ENCODE measurements around the gene SHTN1. TPM values are rescaled to one million over a fixed set of nuclear protein-coding genes. Genes with fewer than 3 reads are reported as not detected.

Gene SHTN1
- total and polyA plus RNA-seq, 2 donors from 2014 or later: 14.0 to 44.2 TPM

GRCh38 chr10:116926426-116926825 is 78.6 kb downstream of the SHTN1 start:
- H3K9me3 ChIP-seq (ENCODE audit: control insufficient read depth in 2 of 3, insufficient read depth in 1 of 3, low read length in 3 of 3): no peaks in the 10 kb centered on the region
- no peaks in the 10 kb centered on the region for H3K27me3 ChIP-seq (ENCODE audit: control insufficient read depth, insufficient read depth, low read length)
- FAIRE-seq (no peak), DNase-seq (no peak)
- H3K36me3 ChIP-seq (ENCODE audit: control insufficient read depth in 2 of 3, insufficient read depth in 3 of 3, low read length in 3 of 3): peaks cover 0 to 6% (median 0%) of the 10 kb centered on the region in 3 donors
- H3K4me3 ChIP-seq (ENCODE audit: low read length in 3 of 3): no peak overlapping the region
- H3K4me1 ChIP-seq (ENCODE audit: control insufficient read depth in 2 of 3, insufficient read depth in 2 of 3, low read depth in 1 of 3, low read length in 3 of 3): no peaks in the 10 kb centered on the region
- no peak overlapping the region for H3K27ac ChIP-seq (ENCODE audit: low read depth in 2 of 2, low read length in 2 of 2)
- TF ChIP-seq CTCF (IDR thresholded peaks at IDR 0.05; ENCODE audit: borderline replicate concordance, extremely low read depth, insufficient read depth): no peak
- intact Hi-C loops (cut with DNase I): no loop called here
- no peak overlapping the region for H3K9ac ChIP-seq (ENCODE audit: low read length in 3 of 3)

- Histone ChIP-seq H3K27ac (ENCODE audit: low read depth in 2 of 2, low read length in 2 of 2) (no peak overlapping the region), H3K36me3 (ENCODE audit: control insufficient read depth in 2 of 3, insufficient read depth in 3 of 3, low read length in 3 of 3) (peaks cover 0 to 6% (median 0%) of the 10 kb centered on the region in 3 donors), H3K4me1 (ENCODE audit: control insufficient read depth in 2 of 3, insufficient read depth in 2 of 3, low read depth in 1 of 3, low read length in 3 of 3) (no peaks in the 10 kb centered on the region), H3K9ac (ENCODE audit: low read length in 3 of 3) (no peak overlapping the region), H3K9me3 (ENCODE audit: control insufficient read depth in 2 of 3, insufficient read depth in 1 of 3, low read length in 3 of 3) (no peaks in the 10 kb centered on the region), H3K4me3 (ENCODE audit: low read length in 3 of 3) (no peak overlapping the region), H3K27me3 (ENCODE audit: control insufficient read depth, insufficient read depth, low read length) (no peaks in the 10 kb centered on the region)
- intact Hi-C loops (cut with DNase I): no loop called here
- FAIRE-seq (no peak), DNase-seq (no peak)
- TF ChIP-seq CTCF (IDR thresholded peaks at IDR 0.05; ENCODE audit: borderline replicate concordance, extremely low read depth, insufficient read depth): no peak
These were observed 79.9 kb downstream of the SHTN1 start for GRCh38 chr10:116925056-116925455.

GRCh38 chr10:116919706-116920105 is 85.3 kb downstream of the SHTN1 start:
- no peak for DNase-seq
- H3K27ac ChIP-seq (ENCODE audit: low read depth in 2 of 2, low read length in 2 of 2): no peak overlapping the region
- H3K4me1 ChIP-seq (ENCODE audit: control insufficient read depth in 2 of 3, insufficient read depth in 2 of 3, low read depth in 1 of 3, low read length in 3 of 3): no peaks in the 10 kb centered on the region
- H3K4me3 ChIP-seq (ENCODE audit: low read length in 3 of 3): no peak overlapping the region
- H3K9me3 ChIP-seq (ENCODE audit: control insufficient read depth in 2 of 3, insufficient read depth in 1 of 3, low read length in 3 of 3): no peaks in the 10 kb centered on the region
- FAIRE-seq: no peak
- peaks cover 0 to 6% (median 0%) of the 10 kb centered on the region in 3 donors for H3K36me3 ChIP-seq (ENCODE audit: control insufficient read depth in 2 of 3, insufficient read depth in 3 of 3, low read length in 3 of 3)
- H3K9ac ChIP-seq (ENCODE audit: low read length in 3 of 3): no peak overlapping the region
- no peak for TF ChIP-seq CTCF (IDR thresholded peaks at IDR 0.05; ENCODE audit: borderline replicate concordance, extremely low read depth, insufficient read depth)
- intact Hi-C loops (cut with DNase I): no loop called here
- no peaks in the 10 kb centered on the region for H3K27me3 ChIP-seq (ENCODE audit: control insufficient read depth, insufficient read depth, low read length)

- Histone ChIP-seq H3K9ac (ENCODE audit: low read length in 3 of 3) (no peak overlapping the region), H3K9me3 (ENCODE audit: control insufficient read depth in 2 of 3, insufficient read depth in 1 of 3, low read length in 3 of 3) (no peaks in the 10 kb centered on the region), H3K36me3 (ENCODE audit: control insufficient read depth in 2 of 3, insufficient read depth in 3 of 3, low read length in 3 of 3) (peaks cover 0 to 8% (median 0%) of the 10 kb centered on the region in 3 donors), H3K4me3 (ENCODE audit: low read length in 3 of 3) (no peak overlapping the region), H3K27ac (ENCODE audit: low read depth in 2 of 2, low read length in 2 of 2) (no peak overlapping the region), H3K4me1 (ENCODE audit: control insufficient read depth in 2 of 3, insufficient read depth in 2 of 3, low read depth in 1 of 3, low read length in 3 of 3) (no peaks in the 10 kb centered on the region), H3K27me3 (ENCODE audit: control insufficient read depth, insufficient read depth, low read length) (no peaks in the 10 kb centered on the region)
- TF ChIP-seq CTCF (IDR thresholded peaks at IDR 0.05; ENCODE audit: borderline replicate concordance, extremely low read depth, insufficient read depth): no peak
- DNase-seq: no peak
- no peak for FAIRE-seq
- intact Hi-C loops (cut with DNase I): no loop called here
These were observed 85.8 kb downstream of the SHTN1 start for GRCh38 chr10:116919164-116919563.
